K562 (cell line): ENCODE data around the gene PITHD1. TPM values are rescaled to one million over a fixed set of nuclear protein-coding genes. Genes with fewer than 3 reads are reported as not detected.
"Not testable (repeated sequence)": the region's sequence is repeated elsewhere in the genome, so short reads cannot be mapped to it uniquely, and the experiment has no call there.

Experiments used
- ATAC-seq: fragments of 200-7000 bp; cut with Tn5 transposase; 3 replicates; pipeline ENCODE4 v1.9.1; 2020; ENCODE audit warnings: moderate library complexity
- BruUV-seq: library from RNA; stranded (reverse); fragments of 400-500 nt; replicated peaks from 2 replicates; lab custom pipeline; 2021; lab: Mats Ljungman, UMichigan
- CTCF ChIA-PET: fragments of 300-600 bp; formaldehyde crosslinking; extraction: SDS; loops from one replicate; lab custom pipeline; 2021; ENCODE audit warnings: low intra/inter-chr PET ratio; lab: Yijun Ruan, JAX
- POLR2A ChIA-PET: fragments of 300-600, 350-650 bp; sonication (Branson Sonifier 250); formaldehyde crosslinking; extraction: SDS; loops from one replicate; lab custom pipeline; 2021; ENCODE audit warnings: antibody characterized with exemption, inconsistent platforms; lab: Yijun Ruan, JAX
- DNase-seq, 4 experiments: peaks; one replicate each; pipeline versions ENCODE4 v3.0.0 to v3.0.0-alpha.2; 2011 to 2018; ENCODE audit warnings: low spot score in 3 of 4, mixed read lengths in 3 of 4; ENCODE audit errors: extremely low read depth in 1 of 4
- FAIRE-seq: peaks from 2 replicates; lab custom pipeline; 2011; peaks lifted over from hg19 to GRCh38; lab: Jason Lieb, UNC
- H2AFZ ChIP-seq: 2 replicates; pipeline ENCODE4 v1.6.0; 2011; ENCODE audit warnings: low read depth, low read length, control low read depth, inconsistent platforms
- H3K27ac ChIP-seq: fragments of 200-600 bp; 3 replicates; pipeline ENCODE4 v1.8.0; 2011; ENCODE audit warnings: low read depth, mild to moderate bottlenecking, control low read depth, inconsistent platforms, low read length, moderate library complexity, mixed read lengths; ENCODE audit errors: extremely low read depth
- H3K27me3 ChIP-seq, 2 experiments: fragments of 300-600 bp in 1 of 2; 2 replicates in 1 of 2; 3 replicates in 1 of 2; pipeline versions ENCODE4 v1.6.0 to v1.8.0; 2011; ENCODE audit warnings: inconsistent platforms in 2 of 2, low read length in 2 of 2, mild to moderate bottlenecking in 1 of 2, mixed read lengths in 1 of 2, moderate library complexity in 1 of 2; ENCODE audit not compliant: control insufficient read depth in 2 of 2, insufficient read depth in 2 of 2
- H3K36me3 ChIP-seq: fragments of 300-600 bp; 3 replicates; pipeline ENCODE4 v1.8.0; 2011; ENCODE audit warnings: mild to moderate bottlenecking, low read length, inconsistent platforms; ENCODE audit not compliant: control insufficient read depth, insufficient read depth
- H3K4me1 ChIP-seq, 2 experiments: fragments of 200-600 bp in 1 of 2; replicated peaks in 1 of 2; 2 replicates in 1 of 2; 3 replicates in 1 of 2; pipeline versions ENCODE4 v1.5.1 to v1.8.0; 2011; ENCODE audit warnings: inconsistent platforms in 2 of 2, low read length in 2 of 2, mild to moderate bottlenecking in 1 of 2, mixed read lengths in 1 of 2, moderate library complexity in 1 of 2; ENCODE audit not compliant: control insufficient read depth in 2 of 2, insufficient read depth in 2 of 2
- H3K4me2 ChIP-seq: 2 replicates; pipeline ENCODE4 v1.6.1; 2011; ENCODE audit warnings: low read length, control low read depth, inconsistent platforms, mixed read lengths; ENCODE audit not compliant: insufficient read depth
- H3K4me3 ChIP-seq: fragments of 200-600 bp; sonication (generic), shearing (Covaris generic); 2 replicates; pipeline ENCODE4 v1.5.1; 2016; ENCODE audit warnings: control low read depth, inconsistent platforms
- H3K79me2 ChIP-seq: fragments of 200-600 bp; 3 replicates; pipeline ENCODE4 v1.8.0; 2011; ENCODE audit warnings: low read length, inconsistent platforms; ENCODE audit not compliant: control insufficient read depth, insufficient read depth
- H3K9ac ChIP-seq, 2 experiments: 2 replicates each; pipeline versions ENCODE4 v1.6.0 to v1.6.1; 2011; ENCODE audit warnings: low read depth in 2 of 2, low read length in 2 of 2, control low read depth in 1 of 2, inconsistent platforms in 1 of 2, mild to moderate bottlenecking in 1 of 2, mixed read lengths in 1 of 2; ENCODE audit not compliant: insufficient read depth in 1 of 2
- H3K9me1 ChIP-seq: one replicate; pipeline ENCODE4 v1.6.0; 2011; ENCODE audit warnings: inconsistent platforms, mild to moderate bottlenecking, low read length, moderate library complexity; ENCODE audit not compliant: control insufficient read depth, insufficient read depth
- H3K9me3 ChIP-seq: replicated peaks from 2 replicates; pipeline ENCODE4 v1.5.1; 2011; ENCODE audit warnings: low read depth, low read length, inconsistent platforms; ENCODE audit not compliant: control insufficient read depth, insufficient read depth
- H4K20me1 ChIP-seq: replicated peaks from 2 replicates; pipeline ENCODE4 v1.6.1; 2011; ENCODE audit warnings: low read length, inconsistent platforms, mixed read lengths; ENCODE audit not compliant: control insufficient read depth, insufficient read depth
- ATF3 ChIP-seq, 2 experiments: fragments of 450-650 bp in 1 of 2; sonication (generic) in 1 of 2; formaldehyde crosslinking in 1 of 2; IDR thresholded peaks in 1 of 2; conservative IDR thresholded peaks in 1 of 2; 2 replicates each; pipeline versions ENCODE4 v1.6.1 to v1.8.1; 2016 to 2023; ENCODE audit warnings: mild to moderate bottlenecking in 2 of 2, moderate library complexity in 2 of 2, inconsistent platforms in 1 of 2, missing genetic modification reagents in 1 of 2
- ZNF780A ChIP-seq: fragments of 250-450 bp; sonication (Bioruptor Pico); IDR thresholded peaks from 2 replicates; pipeline ENCODE4 v1.5.0; 2021; ENCODE audit warnings: mild to moderate bottlenecking
- WGBS: fragments of 100-300 bp; shearing (Covaris generic); methylation state at CpG from one replicate; pipeline ENCODE4 v1.1.6; 2016; ENCODE audit warnings: low coverage, mixed read lengths; ENCODE audit not compliant: insufficient coverage; ENCODE audit errors: missing lambda C conversion rate; 5-methylcytosine and 5-hydroxymethylcytosine counted together
- in situ Hi-C: fragments of 300-500 bp; cut with MboI; formaldehyde crosslinking; loops from 4 replicates; pipeline ENCODE4 v1.15.0; 2018; ENCODE audit warnings: inconsistent platforms, mixed read lengths
- intact Hi-C: fragments of 100-400 bp; cut with micrococcal nuclease; formaldehyde crosslinking; loops from 2 replicates; pipeline ENCODE4 v1.14.2; 2022
- polyA plus RNA-seq, 8 experiments: library from polyadenylated mRNA; depleted of rRNA in 4 of 8; stranded (reverse) in 5 of 8; unstranded in 3 of 8; fragments of >200 nt; fragmentation: Nextera tagmentation in 2 of 8; fragmentation: Illumina TruSeq in 1 of 8; extraction: Ambion mirVana in 2 of 8; extraction: Trizol in 1 of 8; gene quantifications; 2 replicates each; pipeline versions ENCODE4 v1.2.1 to v1.2.3, GENCODE V29; 2011 to 2014; ENCODE audit warnings: inconsistent platforms in 1 of 8, missing spikeins in 1 of 8
- total RNA-seq, 7 experiments: library from RNA; depleted of rRNA in 6 of 7; stranded (reverse); fragments of >200 nt in 6 of 7; fragmentation: Illumina TruSeq in 2 of 7; extraction: Trizol in 2 of 7; gene quantifications; 2 replicates each; pipeline versions ENCODE4 v1.2.1 to v1.2.3, GENCODE V29; 2011 to 2021; ENCODE audit warnings: low replicate concordance in 1 of 7

The PITHD1 gene
- total and polyA plus RNA-seq, 9 of the 15 experiments (the other 6 are each of a cell fraction or from before 2014, with no cell fraction given), result 46.5 to 175 (median 149) TPM

GRCh38 chr1:23732363-23733224 lies 45.6 kb upstream of the PITHD1 start (continued):
- TF ChIP-seq ATF3 (IDR thresholded peaks at IDR 0.05) (peak; percentile 75), ATF3 (CRISPR knock-in tag; conservative IDR thresholded peaks at IDR 0.05) (no peak), ZNF780A (CRISPR knock-in tag) (no peak)

- H3K4me3 ChIP-seq, CTCF ChIA-PET, H3K27me3 ChIP-seq, H3K9me3 ChIP-seq, BruUV-seq, H3K27ac ChIP-seq, H3K79me2 ChIP-seq, intact Hi-C loops, H3K9ac ChIP-seq, H2AFZ ChIP-seq, FAIRE-seq, H3K4me2 ChIP-seq, ATAC-seq, H4K20me1 ChIP-seq, H3K36me3 ChIP-seq, H3K9me1 ChIP-seq, in situ Hi-C loops, DNase-seq: not testable (repeated sequence)
- H3K4me1 ChIP-seq, result peaks cover 4 to 12% of the 10 kb centered on the region in 2 experiments; a peak in 2 of 5 replicates
- 98% methylated on average over 5 of the region's 5 CpGs for WGBS
- POLR2A ChIA-PET, result interaction anchor here (0.9 to 1.7 kb wide), 3 partner anchors 10 to 228 kb away, joined by 3 to 5 read pairs (median 5); partner anchors contain the start of gene ELOA
These were observed 44.9 kb upstream of the PITHD1 start for GRCh38 chr1:23733281-23733680.
